ENCODE results near the gene PRR9. TPM values are rescaled to one million over a fixed set of nuclear protein-coding genes. Genes with fewer than 3 reads are reported as not detected.
"Not testable (repeated sequence)": the region's sequence is repeated elsewhere in the genome, so short reads cannot be mapped to it uniquely, and the experiment has no call there.

The PRR9 gene
- total RNA-seq, 1 donor from 2014 or later: not detected

GRCh38 chr1:153210206-153210605 is 7.2 kb upstream of the PRR9 start:
- Mint-ChIP-seq H3K27ac (no peak overlapping the region), H3K9me3 (no peaks in the 10 kb centered on the region), H3K4me3 (ENCODE audit: low read depth) (no peak overlapping the region), H3K36me3 (ENCODE audit: low read depth) (no peaks in the 10 kb centered on the region), H3K4me1 (ENCODE audit: low read depth) (no peaks in the 10 kb centered on the region), H3K27me3 (ENCODE audit: low read depth) (peaks cover 2% of the 10 kb centered on the region)
- DNase-seq (ENCODE audit: low spot score): no peak
- intact Hi-C loops (cut with micrococcal nuclease): no loop called here

GRCh38 chr1:153212201-153212600 is 5.2 kb upstream of the PRR9 start:
- DNase-seq (ENCODE audit: low spot score): no peak
- peaks cover 12% of the 10 kb centered on the region for H3K27me3 Mint-ChIP-seq (ENCODE audit: low read depth)
- no peaks in the 10 kb centered on the region for H3K9me3 Mint-ChIP-seq
- H3K4me3 Mint-ChIP-seq (ENCODE audit: low read depth): no peak overlapping the region
- H3K4me1 Mint-ChIP-seq (ENCODE audit: low read depth): peaks cover 6% of the 10 kb centered on the region
- H3K27ac Mint-ChIP-seq: no peak overlapping the region
- no peaks in the 10 kb centered on the region for H3K36me3 Mint-ChIP-seq (ENCODE audit: low read depth)
- intact Hi-C loops (cut with micrococcal nuclease): no loop called here

- DNase-seq (ENCODE audit: low spot score): no peak
Measured at GRCh38 chr1:153213519-153213918, 3.9 kb upstream of the PRR9 start.

DNA sequence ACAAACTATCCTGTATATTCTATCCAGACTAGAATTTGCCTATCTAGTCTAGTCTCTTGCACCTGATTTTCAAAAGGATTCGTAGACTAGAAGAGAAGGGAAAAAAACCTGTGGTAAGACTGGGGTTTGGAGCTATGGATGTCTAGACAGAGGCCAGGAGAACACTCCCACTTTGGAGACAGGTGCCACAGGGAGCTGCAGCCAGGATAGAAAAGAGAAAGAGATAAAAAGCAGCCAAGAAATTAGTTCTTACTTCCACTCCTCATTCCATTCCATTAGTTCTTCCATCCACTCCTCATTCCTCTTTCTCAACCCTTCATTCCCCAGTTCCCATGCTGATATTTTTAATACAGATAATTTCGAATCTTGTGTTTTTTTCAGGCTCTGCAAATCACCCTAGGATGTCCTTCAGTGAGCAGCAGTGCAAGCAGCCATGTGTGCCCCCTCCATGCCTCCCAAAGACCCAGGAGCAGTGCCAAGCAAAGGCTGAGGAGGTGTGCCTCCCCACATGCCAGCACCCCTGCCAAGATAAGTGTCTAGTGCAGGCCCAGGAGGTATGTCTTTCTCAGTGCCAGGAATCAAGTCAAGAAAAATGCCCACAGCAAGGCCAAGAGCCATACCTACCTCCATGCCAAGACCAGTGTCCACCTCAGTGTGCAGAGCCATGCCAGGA is 496 bp downstream of the PRR9 start:
- DNase-seq (ENCODE audit: low spot score): no peak
- Mint-ChIP-seq H3K9me3 (no peaks in the 10 kb centered on the region), H3K27ac (no peak overlapping the region), H3K27me3 (ENCODE audit: low read depth) (peaks cover 15% of the 10 kb centered on the region), H3K4me3 (ENCODE audit: low read depth) (no peak overlapping the region), H3K36me3 (ENCODE audit: low read depth) (no peaks in the 10 kb centered on the region), H3K4me1 (ENCODE audit: low read depth) (peaks cover 7% of the 10 kb centered on the region)
- intact Hi-C loops (cut with micrococcal nuclease): no loop called here

More at GRCh38 chr1:153213519-153213918, 3.9 kb upstream of the PRR9 start:
- Mint-ChIP-seq H3K27me3 (ENCODE audit: low read depth) (peaks cover 15% of the 10 kb centered on the region), H3K4me3 (ENCODE audit: low read depth) (no peak overlapping the region), H3K27ac (no peak overlapping the region), H3K36me3 (ENCODE audit: low read depth) (no peaks in the 10 kb centered on the region), H3K9me3 (no peaks in the 10 kb centered on the region), H3K4me1 (ENCODE audit: low read depth) (peaks cover 7% of the 10 kb centered on the region)
- intact Hi-C loops (cut with micrococcal nuclease): no loop called here

DNA sequence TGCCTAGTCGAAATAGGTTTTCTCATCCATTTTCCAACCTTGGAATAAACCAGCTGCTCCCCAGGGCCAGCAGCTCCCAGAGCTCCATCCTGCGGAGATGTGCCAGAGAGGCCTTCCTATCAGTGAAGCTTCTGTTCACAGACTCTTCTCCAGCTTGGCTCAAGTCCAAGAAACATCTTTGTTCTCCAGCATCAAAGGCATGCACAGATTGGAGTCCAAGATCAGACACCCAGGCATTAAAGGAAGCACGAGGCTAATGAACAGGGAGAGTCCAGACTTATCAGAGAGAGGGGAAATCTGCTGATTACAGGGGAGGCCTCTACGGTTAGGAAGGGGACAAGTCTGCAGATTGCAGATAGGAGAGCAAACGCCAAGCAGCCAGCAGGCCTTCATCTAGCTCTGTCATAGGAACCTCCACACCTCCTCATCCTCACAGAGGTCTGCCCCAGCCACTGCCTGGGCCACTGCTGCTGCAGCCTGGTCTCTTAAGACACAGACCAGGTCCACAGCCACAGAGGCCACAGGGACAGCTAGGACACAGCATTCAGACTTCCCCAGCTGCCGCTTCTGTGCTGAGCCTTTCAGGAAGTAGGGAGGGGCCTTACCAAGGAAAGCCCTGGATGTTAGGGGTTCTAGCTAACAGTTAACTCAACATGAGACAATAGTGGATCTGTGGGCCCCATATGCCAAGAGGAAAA is 3.4 kb downstream of the PRR9 start:
- Mint-ChIP-seq H3K27me3 (ENCODE audit: low read depth) (peaks cover 10% of the 10 kb centered on the region), H3K9me3 (no peaks in the 10 kb centered on the region), H3K36me3 (ENCODE audit: low read depth) (no peaks in the 10 kb centered on the region), H3K4me1 (ENCODE audit: low read depth) (peaks cover 9% of the 10 kb centered on the region), H3K27ac (no peak overlapping the region), H3K4me3 (ENCODE audit: low read depth) (no peak overlapping the region)
- intact Hi-C loops (cut with micrococcal nuclease): loop anchor here (10.0 kb wide), 1 partner anchor 566 kb away; no protein-coding TSS in a partner anchor
- DNase-seq (ENCODE audit: low spot score): no peak

GRCh38 chr1:153223040-153223891 is 5.9 kb downstream of the PRR9 start:
- DNase-seq (ENCODE audit: low spot score): peak; percentile 38
- not testable (repeated sequence) for H3K27me3 Mint-ChIP-seq (ENCODE audit: low read depth); H3K4me3 Mint-ChIP-seq (ENCODE audit: low read depth); H3K36me3 Mint-ChIP-seq (ENCODE audit: low read depth); H3K9me3 Mint-ChIP-seq; H3K4me1 Mint-ChIP-seq (ENCODE audit: low read depth); H3K27ac Mint-ChIP-seq
- intact Hi-C loops (cut with micrococcal nuclease): loop anchor here (1.0 to 10.0 kb wide), 2 partner anchors 354 to 568 kb away; no protein-coding TSS in a partner anchor

- Mint-ChIP-seq H3K27me3 (ENCODE audit: low read depth) (no peaks in the 10 kb centered on the region), H3K27ac (no peak overlapping the region), H3K4me3 (ENCODE audit: low read depth) (no peak overlapping the region), H3K36me3 (ENCODE audit: low read depth) (no peaks in the 10 kb centered on the region), H3K4me1 (ENCODE audit: low read depth) (peaks cover 2% of the 10 kb centered on the region), H3K9me3 (no peaks in the 10 kb centered on the region)
- intact Hi-C loops (cut with micrococcal nuclease): loop anchor here (10.0 kb wide), 1 partner anchor 573 kb away; no protein-coding TSS in a partner anchor
- DNase-seq (ENCODE audit: low spot score): no peak
Measured at GRCh38 chr1:153227810-153228209, 10.4 kb downstream of the PRR9 start.

- Mint-ChIP-seq H3K27ac (no peak overlapping the region), H3K4me1 (ENCODE audit: low read depth) (peaks cover under 1% of the 10 kb centered on the region), H3K27me3 (ENCODE audit: low read depth) (no peaks in the 10 kb centered on the region), H3K4me3 (ENCODE audit: low read depth) (no peak overlapping the region), H3K9me3 (no peaks in the 10 kb centered on the region), H3K36me3 (ENCODE audit: low read depth) (no peaks in the 10 kb centered on the region)
- no peak for DNase-seq (ENCODE audit: low spot score)
- intact Hi-C loops (cut with micrococcal nuclease): loop anchor here (10.0 kb wide), 1 partner anchor 574 kb away; no protein-coding TSS in a partner anchor
Measured at GRCh38 chr1:153228491-153228890, 11.1 kb downstream of the PRR9 start.

GRCh38 chr1:153229076-153229829 is 11.9 kb downstream of the PRR9 start:
- DNase-seq (ENCODE audit: low spot score): not testable (repeated sequence)
- intact Hi-C loops (cut with micrococcal nuclease): loop anchor here (10.0 kb wide), 1 partner anchor 574 kb away; no protein-coding TSS in a partner anchor

GRCh38 chr1:153231363-153231762 is 14.0 kb downstream of the PRR9 start:
- DNase-seq (ENCODE audit: low spot score): no peak
- no peaks in the 10 kb centered on the region for H3K4me1 Mint-ChIP-seq (ENCODE audit: low read depth)
- intact Hi-C loops (cut with micrococcal nuclease): no loop called here
- H3K4me3 Mint-ChIP-seq (ENCODE audit: low read depth): no peak overlapping the region
- no peaks in the 10 kb centered on the region for H3K9me3 Mint-ChIP-seq
- peaks cover 5% of the 10 kb centered on the region for H3K27me3 Mint-ChIP-seq (ENCODE audit: low read depth)
- H3K36me3 Mint-ChIP-seq (ENCODE audit: low read depth): no peaks in the 10 kb centered on the region
- H3K27ac Mint-ChIP-seq: no peak overlapping the region

More at GRCh38 chr1:153229076-153229829, 11.9 kb downstream of the PRR9 start:
- H3K36me3 Mint-ChIP-seq (ENCODE audit: low read depth); H3K4me3 Mint-ChIP-seq (ENCODE audit: low read depth); H3K27me3 Mint-ChIP-seq (ENCODE audit: low read depth); H3K27ac Mint-ChIP-seq; H3K9me3 Mint-ChIP-seq; H3K4me1 Mint-ChIP-seq (ENCODE audit: low read depth): not testable (repeated sequence)

DNA sequence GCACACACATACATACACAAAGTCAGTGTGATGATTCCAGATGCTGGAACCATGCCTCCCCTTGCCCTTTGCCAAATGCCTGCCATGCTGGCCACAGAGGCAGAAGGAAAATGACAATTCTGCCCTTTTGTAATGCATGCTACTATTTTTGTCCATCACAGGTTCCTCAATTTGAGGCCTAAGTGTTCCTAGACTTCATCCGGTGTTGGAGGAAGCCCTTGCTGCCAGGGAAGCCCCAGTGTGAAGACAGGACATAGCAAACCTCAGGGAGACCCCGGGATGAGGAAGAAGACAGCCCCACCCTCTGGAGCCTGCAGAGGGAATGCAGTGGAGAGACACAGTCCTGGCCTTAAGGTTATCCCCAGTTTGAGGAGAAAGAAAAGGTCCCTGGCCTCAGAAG is 14.4 kb downstream of the PRR9 start:
- intact Hi-C loops (cut with micrococcal nuclease): no loop called here
- H3K27ac Mint-ChIP-seq: no peak overlapping the region
- no peaks in the 10 kb centered on the region for H3K9me3 Mint-ChIP-seq
- DNase-seq (ENCODE audit: low spot score): no peak
- no peaks in the 10 kb centered on the region for H3K36me3 Mint-ChIP-seq (ENCODE audit: low read depth)
- no peak overlapping the region for H3K4me3 Mint-ChIP-seq (ENCODE audit: low read depth)
- H3K27me3 Mint-ChIP-seq (ENCODE audit: low read depth): peaks cover 5% of the 10 kb centered on the region
- H3K4me1 Mint-ChIP-seq (ENCODE audit: low read depth): no peaks in the 10 kb centered on the region

DNA sequence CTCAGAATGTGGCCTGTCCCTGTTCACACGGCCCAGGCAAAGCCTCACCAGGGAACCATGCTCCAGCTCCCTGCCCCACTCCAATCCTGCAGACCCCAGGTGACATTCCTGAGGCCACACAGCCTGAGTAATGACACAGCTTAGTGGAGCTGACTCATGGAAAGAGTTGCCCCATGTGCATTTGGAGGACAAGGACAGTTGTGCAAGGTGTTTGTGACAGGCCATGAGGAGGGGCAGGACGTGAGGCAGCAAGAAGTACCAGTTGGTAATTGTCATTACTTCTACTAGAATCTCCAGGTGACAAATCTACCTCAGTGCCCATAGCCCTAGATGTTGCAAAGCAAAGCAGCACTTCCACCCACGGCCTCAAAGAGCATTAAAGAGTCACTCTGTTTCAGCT is 15.2 kb downstream of the PRR9 start:
- intact Hi-C loops (cut with micrococcal nuclease): no loop called here
- H3K4me1 Mint-ChIP-seq (ENCODE audit: low read depth): no peaks in the 10 kb centered on the region
- no peaks in the 10 kb centered on the region for H3K9me3 Mint-ChIP-seq
- H3K27ac Mint-ChIP-seq: no peak overlapping the region
- no peaks in the 10 kb centered on the region for H3K36me3 Mint-ChIP-seq (ENCODE audit: low read depth)
- no peak for DNase-seq (ENCODE audit: low spot score)
- H3K27me3 Mint-ChIP-seq (ENCODE audit: low read depth): peaks cover 5% of the 10 kb centered on the region
- no peak overlapping the region for H3K4me3 Mint-ChIP-seq (ENCODE audit: low read depth)

Measured in activated T-helper 2 cell treated with anti-CD3 and anti-CD28 coated beads, Interferon-gamma antibody, Interleukin-2, Interleukin-4, amounts not matched to agents 10 μg/mL and 5 μg/mL and 100 μg/mL, durations not matched to agents 14 hours and 24 hours and 36 hours (primary cell).